Tibial artery (tissue), 4 donors: ENCODE measurements around the gene LPP.

Experiments used
- DNase-seq, 2 donors: peaks; one replicate each; pipeline ENCODE4 v3.0.0-alpha.2; 2019
- H3K27ac ChIP-seq, 2 donors: fragments of 200-600 bp; sonication (generic) in 1 of 2; 1 replicate in 1 of 2; 2 replicates in 1 of 2; pipeline ENCODE4 v1.5.1; 2018 to 2019; ENCODE audit warnings: mild to moderate bottlenecking in 1 of 2
- H3K27me3 ChIP-seq, 2 donors: fragments of 200-600 bp; sonication (generic) in 1 of 2; one replicate each; pipeline versions ENCODE4 v1.5.1 to v1.6.0; 2016 to 2019
- H3K36me3 ChIP-seq, 3 donors: fragments of 200-600 bp; sonication (generic) in 2 of 3; one replicate each; pipeline ENCODE4 v1.5.1; 2016 to 2019; ENCODE audit warnings: mild to moderate bottlenecking in 2 of 3
- H3K4me1 ChIP-seq, 4 donors: fragments of 200-600 bp; sonication (generic) in 2 of 4; 1 replicate in 3 of 4; 2 replicates in 1 of 4; pipeline ENCODE4 v1.5.1; 2016 to 2019
- H3K4me3 ChIP-seq, 2 donors: fragments of 200-600 bp; sonication (generic) in 1 of 2; 1 replicate in 1 of 2; 2 replicates in 1 of 2; pipeline ENCODE4 v1.5.1; 2018 to 2019; ENCODE audit warnings: mild to moderate bottlenecking in 2 of 2
- H3K9me3 ChIP-seq, 3 donors: fragments of 200-600 bp; sonication (generic) in 1 of 3; one replicate each; pipeline ENCODE4 v1.5.1; 2016 to 2019
- intact Hi-C: fragments of 100-400 bp; cut with DNase I; formaldehyde crosslinking; loops from one replicate; pipeline ENCODE4 v1.15.0; 2023; ENCODE audit warnings: low total_unique reads
- TF ChIP-seq, protein P1 (sequence below), 2 experiments: fragments of 200-600 bp in 1 of 2; fragments of 450-650 bp in 1 of 2; IDR thresholded peaks; one replicate each; pipeline ENCODE4 v1.5.1; 2017 to 2019; ENCODE audit warnings: antibody characterized with exemption in 2 of 2, mild to moderate bottlenecking in 1 of 2, moderate library complexity in 1 of 2

LPP gene

GRCh38 chr3:188842639-188843038 lies 688.7 kb downstream of the LPP start:
- peaks cover 0 to 7% (median 0%) of the 10 kb centered on the region in 3 donors for H3K36me3 ChIP-seq
- H3K9me3 ChIP-seq = no peaks in the 10 kb centered on the region
- TF ChIP-seq, protein P1, sequence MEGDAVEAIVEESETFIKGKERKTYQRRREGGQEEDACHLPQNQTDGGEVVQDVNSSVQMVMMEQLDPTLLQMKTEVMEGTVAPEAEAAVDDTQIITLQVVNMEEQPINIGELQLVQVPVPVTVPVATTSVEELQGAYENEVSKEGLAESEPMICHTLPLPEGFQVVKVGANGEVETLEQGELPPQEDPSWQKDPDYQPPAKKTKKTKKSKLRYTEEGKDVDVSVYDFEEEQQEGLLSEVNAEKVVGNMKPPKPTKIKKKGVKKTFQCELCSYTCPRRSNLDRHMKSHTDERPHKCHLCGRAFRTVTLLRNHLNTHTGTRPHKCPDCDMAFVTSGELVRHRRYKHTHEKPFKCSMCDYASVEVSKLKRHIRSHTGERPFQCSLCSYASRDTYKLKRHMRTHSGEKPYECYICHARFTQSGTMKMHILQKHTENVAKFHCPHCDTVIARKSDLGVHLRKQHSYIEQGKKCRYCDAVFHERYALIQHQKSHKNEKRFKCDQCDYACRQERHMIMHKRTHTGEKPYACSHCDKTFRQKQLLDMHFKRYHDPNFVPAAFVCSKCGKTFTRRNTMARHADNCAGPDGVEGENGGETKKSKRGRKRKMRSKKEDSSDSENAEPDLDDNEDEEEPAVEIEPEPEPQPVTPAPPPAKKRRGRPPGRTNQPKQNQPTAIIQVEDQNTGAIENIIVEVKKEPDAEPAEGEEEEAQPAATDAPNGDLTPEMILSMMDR (IDR thresholded peaks at IDR 0.05) = no peak
- no peak overlapping the region for H3K27ac ChIP-seq
- no peak for DNase-seq
- H3K27me3 ChIP-seq = no peaks in the 10 kb centered on the region
- H3K4me1 ChIP-seq = peaks cover 0 to 53% (median 3%) of the 10 kb centered on the region in 4 donors
- no peak overlapping the region for H3K4me3 ChIP-seq
- intact Hi-C loops = no loop called here

DNA sequence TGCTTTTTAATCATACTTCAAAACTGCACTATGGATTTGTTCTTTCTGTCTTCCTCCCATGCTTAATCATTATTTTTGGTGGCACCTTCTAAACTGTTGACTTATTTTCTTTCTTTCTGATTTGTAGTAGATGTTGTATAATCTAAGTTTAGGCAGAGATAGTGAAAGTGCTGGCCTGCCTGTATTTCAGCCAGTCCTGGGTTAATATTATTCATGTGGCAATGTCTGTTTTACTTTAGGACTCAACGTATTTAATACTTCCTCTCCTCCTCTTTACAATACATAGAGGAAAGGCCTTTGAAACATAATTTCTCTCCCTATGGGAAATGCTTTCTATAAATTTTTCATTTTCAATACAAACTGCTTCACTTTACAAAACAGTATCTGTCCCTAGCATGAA lies 690.1 kb downstream of the LPP start:
- DNase-seq = no peak
- H3K4me3 ChIP-seq = no peak overlapping the region
- intact Hi-C loops = no loop called here
- no peaks in the 10 kb centered on the region for H3K9me3 ChIP-seq
- H3K4me1 ChIP-seq = peaks cover 0 to 61% (median 3%) of the 10 kb centered on the region in 4 donors
- TF ChIP-seq, protein P1 (IDR thresholded peaks at IDR 0.05) = no peak
- no peak overlapping the region for H3K27ac ChIP-seq
- H3K27me3 ChIP-seq = no peaks in the 10 kb centered on the region
- no peaks in the 10 kb centered on the region for H3K36me3 ChIP-seq

GRCh38 chr3:188845514-188845913 lies 691.6 kb downstream of the LPP start:
- no peak for DNase-seq
- Histone ChIP-seq H3K9me3 (no peaks in the 10 kb centered on the region), H3K27me3 (no peaks in the 10 kb centered on the region), H3K27ac (no peak overlapping the region), H3K36me3 (no peaks in the 10 kb centered on the region), H3K4me1 (peaks cover 0 to 64% (median 3%) of the 10 kb centered on the region in 4 donors), H3K4me3 (no peak overlapping the region)
- intact Hi-C loops = no loop called here
- TF ChIP-seq, protein P1 (IDR thresholded peaks at IDR 0.05) = no peak

GRCh38 chr3:188848947-188849346 lies 695.0 kb downstream of the LPP start:
- intact Hi-C loops = no loop called here
- H3K27me3 ChIP-seq = no peaks in the 10 kb centered on the region
- no peak overlapping the region for H3K27ac ChIP-seq
- DNase-seq = no peak
- peaks cover 0 to 61% (median 7%) of the 10 kb centered on the region in 4 donors for H3K4me1 ChIP-seq
- H3K4me3 ChIP-seq = no peak overlapping the region
- TF ChIP-seq, protein P1 (IDR thresholded peaks at IDR 0.05) = no peak
- no peaks in the 10 kb centered on the region for H3K36me3 ChIP-seq
- H3K9me3 ChIP-seq = no peaks in the 10 kb centered on the region

- Histone ChIP-seq H3K9me3 (no peaks in the 10 kb centered on the region), H3K27ac (peak overlapping the region; percentile 16 to 59), H3K4me1 (peaks cover 0 to 51% (median 26%) of the 10 kb centered on the region in 4 donors), H3K27me3 (no peaks in the 10 kb centered on the region), H3K4me3 (no peak overlapping the region), H3K36me3 (no peaks in the 10 kb centered on the region)
- no peak for DNase-seq
- intact Hi-C loops = no loop called here
- TF ChIP-seq, protein P1 (IDR thresholded peaks at IDR 0.05) = no peak
Measured at GRCh38 chr3:188853856-188854771, 700.2 kb downstream of the LPP start.
